LNCAP (cell line): ENCODE results near the gene ZBTB48.

ENCODE experiments used
- TF ChIP-seq, protein P1 (sequence below): fragments of 450-650 bp; IDR thresholded peaks from 2 replicates; pipeline ENCODE4 v1.5.1; 2017; ENCODE audit warnings: mild to moderate bottlenecking

Gene ZBTB48

DNA sequence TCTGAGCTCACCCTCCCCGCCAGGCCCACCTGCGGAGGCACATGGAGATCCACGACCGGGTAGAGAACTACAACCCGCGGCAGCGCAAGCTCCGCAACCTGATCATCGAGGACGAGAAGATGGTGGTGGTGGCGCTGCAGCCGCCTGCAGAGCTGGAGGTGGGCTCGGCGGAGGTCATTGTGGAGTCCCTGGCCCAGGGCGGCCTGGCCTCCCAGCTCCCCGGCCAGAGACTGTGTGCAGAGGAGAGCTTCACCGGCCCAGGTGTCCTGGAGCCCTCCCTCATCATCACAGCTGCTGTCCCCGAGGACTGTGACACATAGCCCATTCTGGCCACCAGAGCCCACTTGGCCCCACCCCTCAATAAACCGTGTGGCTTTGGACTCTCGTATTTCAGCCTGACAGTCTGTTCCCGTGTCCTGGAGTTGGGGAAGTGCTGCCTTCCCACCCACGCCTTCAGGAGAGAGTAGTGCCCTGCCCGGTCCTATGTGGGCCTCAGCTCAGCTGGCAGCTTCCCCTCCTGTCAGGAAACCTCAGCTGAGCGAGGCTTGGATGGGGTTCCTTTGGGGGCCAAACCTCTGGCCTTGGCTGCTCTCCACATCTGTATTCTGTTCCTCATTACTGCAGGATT, 9.2 kb downstream of the ZBTB48 start:
- TF ChIP-seq, protein P1, sequence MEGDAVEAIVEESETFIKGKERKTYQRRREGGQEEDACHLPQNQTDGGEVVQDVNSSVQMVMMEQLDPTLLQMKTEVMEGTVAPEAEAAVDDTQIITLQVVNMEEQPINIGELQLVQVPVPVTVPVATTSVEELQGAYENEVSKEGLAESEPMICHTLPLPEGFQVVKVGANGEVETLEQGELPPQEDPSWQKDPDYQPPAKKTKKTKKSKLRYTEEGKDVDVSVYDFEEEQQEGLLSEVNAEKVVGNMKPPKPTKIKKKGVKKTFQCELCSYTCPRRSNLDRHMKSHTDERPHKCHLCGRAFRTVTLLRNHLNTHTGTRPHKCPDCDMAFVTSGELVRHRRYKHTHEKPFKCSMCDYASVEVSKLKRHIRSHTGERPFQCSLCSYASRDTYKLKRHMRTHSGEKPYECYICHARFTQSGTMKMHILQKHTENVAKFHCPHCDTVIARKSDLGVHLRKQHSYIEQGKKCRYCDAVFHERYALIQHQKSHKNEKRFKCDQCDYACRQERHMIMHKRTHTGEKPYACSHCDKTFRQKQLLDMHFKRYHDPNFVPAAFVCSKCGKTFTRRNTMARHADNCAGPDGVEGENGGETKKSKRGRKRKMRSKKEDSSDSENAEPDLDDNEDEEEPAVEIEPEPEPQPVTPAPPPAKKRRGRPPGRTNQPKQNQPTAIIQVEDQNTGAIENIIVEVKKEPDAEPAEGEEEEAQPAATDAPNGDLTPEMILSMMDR, result no peak

DNA sequence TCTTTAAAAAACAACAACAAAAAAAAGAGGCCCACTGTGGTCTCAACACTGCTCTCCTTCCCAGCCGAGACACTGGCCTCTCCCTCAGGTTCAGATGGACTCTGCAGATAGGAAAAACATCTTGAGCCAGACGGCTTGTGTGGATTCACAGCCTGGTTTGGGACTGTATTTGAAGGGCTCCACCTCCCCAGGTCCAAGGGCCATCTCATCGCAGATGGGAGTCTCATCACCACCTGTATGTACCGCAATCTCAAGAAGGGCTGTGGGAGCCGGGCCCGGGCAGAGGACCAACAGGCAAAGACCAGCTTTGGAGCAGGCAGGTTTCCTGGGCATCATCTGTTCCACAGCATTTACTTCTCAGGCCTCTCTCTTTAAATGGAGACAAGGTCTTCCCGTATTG, 10.3 kb downstream of the ZBTB48 start:
- TF ChIP-seq, protein P1, result no peak

DNA sequence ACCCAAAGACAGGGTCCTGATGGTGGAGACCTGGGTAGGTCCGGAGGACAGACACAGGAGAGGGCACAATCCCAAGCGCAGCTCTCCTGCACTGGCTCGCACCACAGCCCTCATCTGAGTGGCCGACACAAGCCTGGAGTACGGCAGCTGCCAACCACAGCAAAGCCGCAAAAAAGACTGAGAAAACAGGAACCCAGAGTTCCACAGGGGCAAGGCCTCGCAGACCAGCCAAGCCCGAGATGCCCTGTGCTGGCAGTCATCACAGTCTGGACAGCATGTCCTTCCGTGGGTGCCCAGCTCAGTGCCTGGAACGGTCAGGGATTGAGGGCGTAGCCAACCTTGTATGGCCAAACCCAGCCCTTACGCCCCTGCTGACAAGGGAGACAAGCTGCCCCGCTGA, 11.4 kb downstream of the ZBTB48 start:
- TF ChIP-seq, protein P1, result no peak

DNA sequence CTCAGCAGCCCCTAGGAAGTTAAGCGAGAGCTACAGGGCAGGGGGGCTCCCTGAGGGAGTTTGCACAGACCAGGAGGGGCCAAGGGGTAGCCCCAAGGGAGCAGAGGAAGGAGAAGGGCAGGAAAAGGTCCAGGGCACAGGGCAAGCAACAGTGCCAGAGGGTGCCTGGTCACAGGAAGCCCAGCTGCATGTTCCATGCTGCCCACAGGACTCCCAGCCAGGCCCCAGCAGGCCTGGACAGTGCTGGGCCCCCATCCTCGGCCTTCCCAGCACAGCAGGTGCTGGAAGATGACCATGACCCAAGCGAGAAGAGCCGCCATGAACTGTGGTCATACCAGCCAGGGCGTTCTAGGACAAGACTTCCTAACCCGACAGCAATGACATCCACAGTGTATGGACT, 11.8 kb downstream of the ZBTB48 start:
- TF ChIP-seq, protein P1, result no peak

DNA sequence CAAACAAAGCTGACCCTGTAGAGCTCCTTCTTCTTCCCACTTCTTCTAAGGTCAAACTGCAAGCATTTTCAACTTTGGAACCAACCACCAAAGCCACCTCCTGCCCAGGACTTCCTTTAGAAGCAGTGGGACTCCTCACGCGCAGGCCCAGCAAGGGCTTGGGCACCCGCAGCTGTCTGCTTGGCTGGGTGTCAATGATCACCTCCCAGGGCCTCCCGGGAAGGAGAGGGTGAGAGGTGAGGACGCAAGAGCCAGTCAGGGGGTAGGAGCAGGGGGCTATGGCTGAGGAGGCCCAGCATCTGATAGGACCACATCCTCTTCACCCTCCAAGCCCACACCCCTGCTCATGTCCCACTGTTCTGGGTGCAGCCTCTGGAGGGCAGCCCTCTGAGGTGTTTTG, 12.6 kb downstream of the ZBTB48 start:
- TF ChIP-seq, protein P1, result no peak

DNA sequence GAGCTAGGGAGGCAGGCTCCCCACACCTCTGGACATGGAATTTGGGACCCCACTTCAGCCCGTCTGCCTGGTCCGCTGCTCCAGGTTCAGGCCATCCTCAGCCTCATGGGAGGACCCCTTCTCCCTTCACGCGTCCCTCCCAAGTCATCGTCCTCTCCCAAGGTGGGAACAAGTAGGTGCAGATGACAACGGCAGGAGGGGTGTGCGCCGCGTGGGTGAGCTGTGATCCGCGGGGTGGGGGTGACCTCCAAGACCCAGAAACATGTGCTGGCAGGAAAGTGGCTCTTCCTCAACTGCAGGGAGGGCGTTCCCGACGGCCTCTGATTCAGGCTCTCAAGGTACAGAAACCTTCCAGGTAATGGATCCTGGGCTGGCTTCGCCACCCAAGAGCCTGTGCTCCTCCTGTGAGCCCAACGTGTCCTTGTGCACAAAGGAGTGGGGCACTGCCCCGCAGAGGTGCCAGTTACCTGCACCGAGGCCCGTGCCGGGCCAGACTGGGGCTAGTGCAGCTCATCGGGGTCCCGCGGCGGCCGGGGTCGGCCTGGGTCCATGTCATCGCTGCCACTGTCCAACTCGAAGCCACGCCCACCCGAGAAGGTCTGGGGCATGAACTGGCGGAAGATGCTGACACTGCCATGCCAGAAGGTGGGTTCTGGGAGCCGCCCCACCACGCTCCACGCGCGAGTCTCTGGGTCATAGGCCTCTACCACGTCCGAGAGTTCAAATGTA, 13.2 kb downstream of the ZBTB48 start:
- TF ChIP-seq, protein P1, result no peak

DNA sequence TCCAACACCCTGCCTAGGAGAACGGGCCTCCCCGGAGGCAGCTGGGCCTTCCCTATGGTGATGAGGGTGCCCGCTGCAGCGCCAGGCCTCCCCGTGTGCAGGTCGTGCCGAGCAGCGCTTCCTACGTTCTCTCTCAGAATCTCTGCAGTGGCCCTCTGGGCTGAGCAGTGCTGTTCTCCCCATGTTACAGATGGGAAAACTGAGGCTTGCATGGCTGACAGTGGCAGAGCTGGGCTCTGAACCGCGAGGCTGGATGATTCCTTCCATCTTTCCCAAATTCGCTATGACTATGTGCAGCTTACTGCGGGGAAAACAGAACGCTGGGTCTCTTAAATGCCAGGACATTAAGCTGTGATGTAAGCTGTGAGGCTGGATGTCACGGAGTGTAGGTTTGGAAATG, 14.0 kb downstream of the ZBTB48 start:
- TF ChIP-seq, protein P1, result no peak
